ENCODE results near the gene HAO1.

- TF ChIP-seq PAX5 (IDR thresholded peaks at IDR 0.05; ENCODE audit: insufficient read depth, low read length, severe bottlenecking) = no peak
- no peak for TF ChIP-seq POLR2A (IDR thresholded peaks at IDR 0.05; ENCODE audit: low read depth, low read length)
- no peak for TF ChIP-seq TAF1 (IDR thresholded peaks at IDR 0.05; ENCODE audit: low read depth, low read length)
Measured at GRCh38 chr20:7977709-7978108, 37.5 kb upstream of the HAO1 start.

Data from GM12891 (cell line).